Ovary (tissue), 3 donors: ENCODE data around the gene FAM131A.

Source experiments
- EP300 ChIP-seq: sonication (generic); formaldehyde crosslinking; IDR thresholded peaks from one replicate; pipeline ENCODE4 v1.6.1; 2017; ENCODE audit warnings: antibody characterized with exemption
- POLR2A ChIP-seq: fragments of 450-650 bp; IDR thresholded peaks from one replicate; pipeline ENCODE4 v1.6.1; 2017; ENCODE audit warnings: antibody characterized with exemption, mild to moderate bottlenecking, moderate library complexity
- TF ChIP-seq, protein P1 (sequence below), 3 donors: fragments of 450-650 bp in 2 of 3; fragments of 200-600 bp in 1 of 3; IDR thresholded peaks; one replicate each; pipeline versions ENCODE4 v1.5.1 to v1.8.0; 2016 to 2022; ENCODE audit warnings: antibody characterized with exemption in 3 of 3, mild to moderate bottlenecking in 1 of 3
- donor health status: DM: no; HTN: no; CAD: no.

GRCh38 chr3:184338511-184338945 is 1.1 kb downstream of the FAM131A start:
- TF ChIP-seq, protein P1, sequence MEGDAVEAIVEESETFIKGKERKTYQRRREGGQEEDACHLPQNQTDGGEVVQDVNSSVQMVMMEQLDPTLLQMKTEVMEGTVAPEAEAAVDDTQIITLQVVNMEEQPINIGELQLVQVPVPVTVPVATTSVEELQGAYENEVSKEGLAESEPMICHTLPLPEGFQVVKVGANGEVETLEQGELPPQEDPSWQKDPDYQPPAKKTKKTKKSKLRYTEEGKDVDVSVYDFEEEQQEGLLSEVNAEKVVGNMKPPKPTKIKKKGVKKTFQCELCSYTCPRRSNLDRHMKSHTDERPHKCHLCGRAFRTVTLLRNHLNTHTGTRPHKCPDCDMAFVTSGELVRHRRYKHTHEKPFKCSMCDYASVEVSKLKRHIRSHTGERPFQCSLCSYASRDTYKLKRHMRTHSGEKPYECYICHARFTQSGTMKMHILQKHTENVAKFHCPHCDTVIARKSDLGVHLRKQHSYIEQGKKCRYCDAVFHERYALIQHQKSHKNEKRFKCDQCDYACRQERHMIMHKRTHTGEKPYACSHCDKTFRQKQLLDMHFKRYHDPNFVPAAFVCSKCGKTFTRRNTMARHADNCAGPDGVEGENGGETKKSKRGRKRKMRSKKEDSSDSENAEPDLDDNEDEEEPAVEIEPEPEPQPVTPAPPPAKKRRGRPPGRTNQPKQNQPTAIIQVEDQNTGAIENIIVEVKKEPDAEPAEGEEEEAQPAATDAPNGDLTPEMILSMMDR (IDR thresholded peaks at IDR 0.05): peak in 2 of 3 donors; percentile 14 to 35
- peak; percentile 54 for TF ChIP-seq POLR2A
- TF ChIP-seq EP300: no peak
